Measurements from ENCODE around the gene KIAA1191. TPM values are rescaled to one million over a fixed set of nuclear protein-coding genes. Genes with fewer than 3 reads are reported as not detected.
"Not testable (repeated sequence)": the region's sequence is repeated elsewhere in the genome, so short reads cannot be mapped to it uniquely, and the experiment has no call there.

KIAA1191 gene
- total RNA-seq, 1 experiment from 2014 or later: 64.9 TPM

DNA sequence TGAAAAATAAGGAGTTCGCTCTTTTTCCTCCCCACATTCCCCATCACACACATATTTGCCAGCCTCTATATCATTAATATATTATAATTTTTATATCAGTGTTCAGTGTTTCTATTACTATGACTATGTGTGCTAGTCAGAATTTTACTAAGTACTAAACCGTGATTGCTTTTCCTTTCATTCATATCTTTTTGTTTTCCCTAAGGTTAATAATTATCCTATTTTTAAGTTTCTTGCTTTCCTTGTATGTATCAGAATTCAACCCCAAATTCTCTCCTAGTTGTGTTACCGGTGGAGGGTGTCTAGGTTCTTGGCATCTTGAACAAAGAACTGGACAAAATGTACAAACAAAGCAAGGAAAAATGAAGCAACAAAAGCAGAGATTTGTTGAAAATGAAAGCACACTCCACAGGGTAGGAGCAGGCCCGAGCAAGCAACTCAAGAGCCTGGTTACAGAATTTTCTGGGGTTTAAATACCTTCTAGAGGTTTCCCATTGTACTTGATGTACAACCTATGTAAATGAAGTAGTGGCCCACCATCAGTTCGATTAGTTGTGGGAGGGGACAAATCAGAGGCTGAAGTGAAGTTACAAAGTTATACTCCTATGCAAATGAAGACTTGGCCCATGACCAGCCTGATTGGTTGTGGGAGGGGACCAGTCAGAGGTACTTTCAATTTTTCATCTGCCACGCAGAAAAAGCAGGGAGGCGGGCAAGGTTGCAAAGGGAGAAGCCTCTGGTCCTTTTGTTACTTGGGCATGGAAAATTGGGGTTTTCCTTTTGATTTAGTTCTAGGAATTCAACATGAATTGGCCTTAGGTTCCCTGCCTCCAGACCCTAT is 43.8 kb downstream of the KIAA1191 start:
- DNase-seq (ENCODE audit: low read depth): no peak

DNA sequence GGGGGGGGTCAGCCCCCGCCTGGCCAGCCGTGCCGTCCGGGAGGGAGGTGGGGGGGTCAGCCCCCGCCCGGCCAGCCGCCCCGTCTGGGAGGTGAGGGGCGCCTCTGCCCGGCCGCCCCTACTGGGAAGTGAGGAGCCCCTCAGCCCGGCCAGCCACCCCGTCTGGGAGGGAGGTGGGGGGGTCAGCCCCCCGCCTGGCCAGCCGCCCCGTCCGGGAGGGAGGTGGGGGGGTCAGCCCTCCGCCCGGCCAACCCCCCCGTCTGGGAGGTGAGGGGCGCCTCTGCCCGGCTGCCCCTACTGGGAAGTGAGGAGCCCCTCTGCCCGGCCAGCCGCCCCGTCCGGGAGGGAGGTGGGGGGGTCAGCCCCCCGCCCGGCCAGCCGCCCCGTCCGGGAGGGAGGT is 56.2 kb downstream of the KIAA1191 start:
- not testable (repeated sequence) for DNase-seq (ENCODE audit: low read depth)

Other genes with a start within 250 kb of the KIAA1191 start
- 5.2 and 6.4 TPM in 2 replicates for gene SIMC1, start 123.3 kb downstream of the KIAA1191 start, total RNA-seq (2014; rRNA removed; shearing (Covaris generic))
- gene ARL10, start 3.7 kb upstream of the KIAA1191 start, total RNA-seq (2014; rRNA removed; shearing (Covaris generic)): 1.3 and 1.4 TPM in 2 replicates
- 27.8 and 28.1 TPM in 2 replicates for gene NOP16, start 26.8 kb upstream of the KIAA1191 start, total RNA-seq (2014; rRNA removed; shearing (Covaris generic))
- 78.5 and 108 TPM in 2 replicates for gene HIGD2A, start 27.0 kb upstream of the KIAA1191 start, total RNA-seq (2014; rRNA removed; shearing (Covaris generic))
- 70.2 and 92.2 TPM in 2 replicates for gene CLTB, start 54.8 kb upstream of the KIAA1191 start, total RNA-seq (2014; rRNA removed; shearing (Covaris generic))
- 27.2 and 32.1 TPM in 2 replicates for gene FAF2, start 86.6 kb upstream of the KIAA1191 start, total RNA-seq (2014; rRNA removed; shearing (Covaris generic))
- 1.6 and 2.5 TPM in 2 replicates for gene RNF44, start 175.6 kb upstream of the KIAA1191 start, total RNA-seq (2014; rRNA removed; shearing (Covaris generic))
- not detected in 2 replicates for gene CDHR2, start 187.6 kb upstream of the KIAA1191 start, total RNA-seq (2014; rRNA removed; shearing (Covaris generic))
- 4.9 and 6.2 TPM in 2 replicates for gene GPRIN1, start 248.4 kb upstream of the KIAA1191 start, total RNA-seq (2014; rRNA removed; shearing (Covaris generic))